Neural cell (in vitro differentiated cells): ENCODE results near the gene MBD3L4.

Experiments
- CTCF ChIP-seq: fragments of 450-650 bp; IDR thresholded peaks from 2 replicates; pipeline ENCODE4 v1.5.1; 2014; ENCODE audit warnings: antibody characterized with exemption, mild to moderate bottlenecking, moderate library complexity; ENCODE audit not compliant: poor library complexity, severe bottlenecking
- EP300 ChIP-seq: fragments of 450-650 bp; conservative IDR thresholded peaks from 2 replicates; pipeline ENCODE4 v1.6.1; 2014; ENCODE audit warnings: antibody characterized with exemption, mild to moderate bottlenecking, moderate library complexity; ENCODE audit not compliant: poor library complexity, severe bottlenecking
- EZH2 ChIP-seq: fragments of 200-600, 300-800 bp; shearing (Covaris generic), sonication (generic); IDR thresholded peaks from 2 replicates; pipeline ENCODE4 v1.6.1; 2014; ENCODE audit warnings: antibody characterized with exemption, low read length, borderline replicate concordance, mild to moderate bottlenecking; ENCODE audit not compliant: insufficient read depth, poor library complexity, severe bottlenecking
- POLR2AphosphoS5 ChIP-seq: IDR thresholded peaks from 2 replicates; pipeline ENCODE4 v1.6.1; 2012
- REST ChIP-seq: IDR thresholded peaks from 2 replicates; pipeline ENCODE4 v1.6.1; 2012; ENCODE audit warnings: borderline replicate concordance
- TAF1 ChIP-seq: IDR thresholded peaks from 2 replicates; pipeline ENCODE4 v1.6.1; 2012; ENCODE audit warnings: low read depth

- no peak for TF ChIP-seq EZH2
- TF ChIP-seq REST = no peak
- no peak for TF ChIP-seq POLR2AphosphoS5
- no peak for TF ChIP-seq CTCF
- no peak for TF ChIP-seq EP300
- no peak for TF ChIP-seq TAF1
Observed at GRCh38 chr19:6997679-6998445, 42.1 kb downstream of the MBD3L4 start.
